Chondrocyte (in vitro differentiated cells): ENCODE data around the gene LRRC53. TPM values are rescaled to one million over a fixed set of nuclear protein-coding genes. Genes with fewer than 3 reads are reported as not detected.

Experiments
- DNase-seq: peaks from one replicate; pipeline ENCODE4 v3.0.0; 2021; ENCODE audit warnings: mixed read lengths, low spot score
- H3K27ac Mint-ChIP-seq: one replicate; pipeline ENCODE4 v1.8.0; 2021; ENCODE audit warnings: mild to moderate bottlenecking, moderate library complexity, mixed read lengths; ENCODE audit not compliant: unreplicated experiment
- H3K27me3 Mint-ChIP-seq: 2 replicates; pipeline ENCODE4 v1.8.0; 2021; ENCODE audit warnings: low read depth, mixed read lengths
- H3K36me3 Mint-ChIP-seq: 2 replicates; pipeline ENCODE4 v1.8.0; 2021; ENCODE audit warnings: low read depth, mixed read lengths
- H3K4me1 Mint-ChIP-seq: 2 replicates; pipeline ENCODE4 v1.8.0; 2021; ENCODE audit warnings: low read depth, mild to moderate bottlenecking, mixed read lengths
- H3K4me3 Mint-ChIP-seq: one replicate; pipeline ENCODE4 v1.8.0; 2021; ENCODE audit warnings: mild to moderate bottlenecking, moderate library complexity, mixed read lengths; ENCODE audit not compliant: unreplicated experiment
- H3K9me3 Mint-ChIP-seq: 2 replicates; pipeline ENCODE4 v1.8.0; 2021; ENCODE audit warnings: low read depth, mixed read lengths
- CTCF ChIP-seq: fragments of 200-600 bp; sonication (generic); IDR thresholded peaks from 2 replicates; pipeline ENCODE4 v1.5.0; 2021; ENCODE audit warnings: antibody characterized with exemption, mild to moderate bottlenecking, moderate library complexity
- total RNA-seq: library from RNA; stranded (reverse); gene quantifications from 3 replicates; pipeline ENCODE4 v1.2.1, GENCODE V29; 2021

LRRC53 gene
- total RNA-seq, 1 donor from 2014 or later, result not detected

GRCh38 chr1:74468982-74469603 lies 43.3 kb downstream of the LRRC53 start:
- Mint-ChIP-seq H3K9me3 (no peaks in the 10 kb centered on the region), H3K27me3 (peaks cover 38% of the 10 kb centered on the region), H3K4me3 (no peak overlapping the region), H3K4me1 (peaks cover 7% of the 10 kb centered on the region), H3K27ac (no peak overlapping the region), H3K36me3 (no peaks in the 10 kb centered on the region)
- peak; percentile 92 for TF ChIP-seq CTCF
- no peak for DNase-seq

- H3K4me1 Mint-ChIP-seq, result peaks cover 13% of the 10 kb centered on the region
- H3K27ac Mint-ChIP-seq, result no peak overlapping the region
- no peaks in the 10 kb centered on the region for H3K36me3 Mint-ChIP-seq
- no peak overlapping the region for H3K4me3 Mint-ChIP-seq
- no peak for DNase-seq
- no peak for TF ChIP-seq CTCF
- no peaks in the 10 kb centered on the region for H3K9me3 Mint-ChIP-seq
- peaks cover 38% of the 10 kb centered on the region for H3K27me3 Mint-ChIP-seq
These were observed 44.5 kb downstream of the LRRC53 start for GRCh38 chr1:74467786-74468377.

- no peak overlapping the region for H3K4me3 Mint-ChIP-seq
- no peak for TF ChIP-seq CTCF
- H3K36me3 Mint-ChIP-seq, result no peaks in the 10 kb centered on the region
- no peak overlapping the region for H3K27ac Mint-ChIP-seq
- H3K4me1 Mint-ChIP-seq, result peaks cover 6% of the 10 kb centered on the region
- peak; percentile 86 for DNase-seq
- H3K27me3 Mint-ChIP-seq, result peaks cover 23% of the 10 kb centered on the region
- H3K9me3 Mint-ChIP-seq, result no peaks in the 10 kb centered on the region
These were observed 47.2 kb downstream of the LRRC53 start for GRCh38 chr1:74465193-74465681.

GRCh38 chr1:74464037-74464436 lies 48.4 kb downstream of the LRRC53 start:
- Mint-ChIP-seq H3K4me1 (peaks cover 6% of the 10 kb centered on the region), H3K27ac (no peak overlapping the region), H3K9me3 (no peaks in the 10 kb centered on the region), H3K36me3 (no peaks in the 10 kb centered on the region), H3K4me3 (no peak overlapping the region), H3K27me3 (peaks cover 21% of the 10 kb centered on the region)
- TF ChIP-seq CTCF, result no peak
- DNase-seq, result no peak

- Mint-ChIP-seq H3K4me3 (no peak overlapping the region), H3K9me3 (no peaks in the 10 kb centered on the region), H3K36me3 (no peaks in the 10 kb centered on the region), H3K4me1 (peaks cover 6% of the 10 kb centered on the region), H3K27me3 (peaks cover 21% of the 10 kb centered on the region), H3K27ac (no peak overlapping the region)
- TF ChIP-seq CTCF, result no peak
- DNase-seq, result no peak
These were observed 49.0 kb downstream of the LRRC53 start for GRCh38 chr1:74463333-74463988.
